KMS-11 (cell line): ENCODE data around the gene FKRP.
A peak's percentile ranks its signal among the peaks of the same experiment; 100 is the strongest.
"Not testable (repeated sequence)": the region's sequence is repeated elsewhere in the genome, so short reads cannot be mapped to it uniquely, and the experiment has no call there.

Source experiments
- H2AFZ ChIP-seq: fragments of 200-600 bp; sonication (generic); 2 replicates; pipeline ENCODE4 v1.6.1; 2016; ENCODE audit warnings: antibody characterized with exemption, mixed run types, low read depth
- H3K27ac ChIP-seq: fragments of 200-600 bp; sonication (generic); 2 replicates; pipeline ENCODE4 v1.6.1; 2016; ENCODE audit warnings: mild to moderate bottlenecking, mixed run types
- H3K27me3 ChIP-seq: fragments of 200-600 bp; sonication (generic); 2 replicates; pipeline ENCODE4 v1.6.1; 2017; ENCODE audit warnings: mild to moderate bottlenecking, low read depth, mixed run types, moderate library complexity; ENCODE audit not compliant: insufficient read depth
- H3K36me3 ChIP-seq: fragments of 200-600 bp; sonication (generic); 2 replicates; pipeline ENCODE4 v1.6.1; 2017; ENCODE audit warnings: mild to moderate bottlenecking, mixed run types; ENCODE audit not compliant: insufficient read depth
- H3K4me1 ChIP-seq: fragments of 200-600 bp; sonication (generic); 2 replicates; pipeline ENCODE4 v1.6.1; 2016; ENCODE audit warnings: mild to moderate bottlenecking, low read depth, mixed run types; ENCODE audit not compliant: poor library complexity, severe bottlenecking
- H3K4me2 ChIP-seq: fragments of 200-600 bp; sonication (generic); 2 replicates; pipeline ENCODE4 v1.7.0; 2016; ENCODE audit warnings: mild to moderate bottlenecking, mixed run types
- H3K4me3 ChIP-seq: fragments of 200-600 bp; sonication (generic); IDR thresholded peaks from 2 replicates; pipeline ENCODE4 v1.6.1; 2017; ENCODE audit warnings: low read depth, low read length, mixed read lengths; ENCODE audit not compliant: insufficient read depth
- H3K79me2 ChIP-seq: fragments of 200-600 bp; sonication (generic); 2 replicates; pipeline ENCODE4 v1.6.1; 2016; ENCODE audit warnings: low read depth, mixed run types; ENCODE audit not compliant: insufficient read depth
- H3K9ac ChIP-seq: fragments of 200-600 bp; sonication (generic); 2 replicates; pipeline ENCODE4 v1.6.1; 2016; ENCODE audit warnings: mild to moderate bottlenecking, mixed run types
- H4K20me1 ChIP-seq: fragments of 200-600 bp; sonication (generic); 2 replicates; pipeline ENCODE4 v1.6.1; 2016; ENCODE audit warnings: mild to moderate bottlenecking, mixed run types; ENCODE audit not compliant: insufficient read depth
- CTCF ChIP-seq: fragments of 200-600 bp; sonication (generic); conservative IDR thresholded peaks from 2 replicates; pipeline ENCODE4 v1.6.1; 2017; ENCODE audit warnings: low read depth, mild to moderate bottlenecking, antibody characterized with exemption, low read length, moderate library complexity, mixed read lengths

The FKRP gene

GRCh38 chr19:46766569-46767317 is 20.9 kb downstream of the FKRP start:
- Histone ChIP-seq H3K27ac (no peak overlapping the region), H3K4me3 (no peak overlapping the region), H3K36me3 (no peaks in the 10 kb centered on the region), H3K4me1 (no peaks in the 10 kb centered on the region), H3K9ac (no peak overlapping the region), H3K79me2 (no peaks in the 10 kb centered on the region), H3K4me2 (no peak overlapping the region), H4K20me1 (no peaks in the 10 kb centered on the region), H2AFZ (peak overlapping the region; percentile 27; the same call in 1 of the 2 replicates), H3K27me3 (no peaks in the 10 kb centered on the region)
- peak; percentile 92 for TF ChIP-seq CTCF

GRCh38 chr19:46768746-46769145 is 22.9 kb downstream of the FKRP start:
- not testable (repeated sequence) for H3K4me3 ChIP-seq, H3K27me3 ChIP-seq, H3K27ac ChIP-seq, H4K20me1 ChIP-seq, H2AFZ ChIP-seq, H3K4me2 ChIP-seq, H3K4me1 ChIP-seq, H3K79me2 ChIP-seq, H3K9ac ChIP-seq, H3K36me3 ChIP-seq

GRCh38 chr19:46772170-46773017 is 26.5 kb downstream of the FKRP start:
- H3K4me1 ChIP-seq = no peaks in the 10 kb centered on the region
- H3K4me3 ChIP-seq = no peak overlapping the region
- peaks cover 10% of the 10 kb centered on the region; the same call in 1 of the 2 replicates for H3K36me3 ChIP-seq
- H3K4me2 ChIP-seq = no peak overlapping the region
- no peak overlapping the region for H2AFZ ChIP-seq
- H3K27ac ChIP-seq = no peak overlapping the region
- H3K79me2 ChIP-seq = no peaks in the 10 kb centered on the region
- no peak overlapping the region for H3K9ac ChIP-seq
- H4K20me1 ChIP-seq = no peaks in the 10 kb centered on the region
- H3K27me3 ChIP-seq = no peaks in the 10 kb centered on the region
- no peak for TF ChIP-seq CTCF

- no peak overlapping the region for H3K4me3 ChIP-seq
- H3K27me3 ChIP-seq = no peaks in the 10 kb centered on the region
- H3K9ac ChIP-seq = no peak overlapping the region
- H3K36me3 ChIP-seq = peaks cover 14% of the 10 kb centered on the region; the same call in 1 of the 2 replicates
- H2AFZ ChIP-seq = no peak overlapping the region
- no peak overlapping the region for H3K4me2 ChIP-seq
- peaks cover 3% of the 10 kb centered on the region; the same call in 1 of the 2 replicates for H4K20me1 ChIP-seq
- TF ChIP-seq CTCF = no peak
- H3K27ac ChIP-seq = no peak overlapping the region
- H3K79me2 ChIP-seq = no peaks in the 10 kb centered on the region
- no peaks in the 10 kb centered on the region for H3K4me1 ChIP-seq
These were observed 27.2 kb downstream of the FKRP start for GRCh38 chr19:46773018-46773399.
